HG03064 (cell line): ENCODE data around the gene KCND2.

Experiments
- ATAC-seq: cut with Tn5 transposase; IDR thresholded peaks from one replicate; pipeline ENCODE4 v1.9.1; 2021; ENCODE audit warnings: low read depth; ENCODE audit not compliant: unreplicated experiment

The KCND2 gene

DNA sequence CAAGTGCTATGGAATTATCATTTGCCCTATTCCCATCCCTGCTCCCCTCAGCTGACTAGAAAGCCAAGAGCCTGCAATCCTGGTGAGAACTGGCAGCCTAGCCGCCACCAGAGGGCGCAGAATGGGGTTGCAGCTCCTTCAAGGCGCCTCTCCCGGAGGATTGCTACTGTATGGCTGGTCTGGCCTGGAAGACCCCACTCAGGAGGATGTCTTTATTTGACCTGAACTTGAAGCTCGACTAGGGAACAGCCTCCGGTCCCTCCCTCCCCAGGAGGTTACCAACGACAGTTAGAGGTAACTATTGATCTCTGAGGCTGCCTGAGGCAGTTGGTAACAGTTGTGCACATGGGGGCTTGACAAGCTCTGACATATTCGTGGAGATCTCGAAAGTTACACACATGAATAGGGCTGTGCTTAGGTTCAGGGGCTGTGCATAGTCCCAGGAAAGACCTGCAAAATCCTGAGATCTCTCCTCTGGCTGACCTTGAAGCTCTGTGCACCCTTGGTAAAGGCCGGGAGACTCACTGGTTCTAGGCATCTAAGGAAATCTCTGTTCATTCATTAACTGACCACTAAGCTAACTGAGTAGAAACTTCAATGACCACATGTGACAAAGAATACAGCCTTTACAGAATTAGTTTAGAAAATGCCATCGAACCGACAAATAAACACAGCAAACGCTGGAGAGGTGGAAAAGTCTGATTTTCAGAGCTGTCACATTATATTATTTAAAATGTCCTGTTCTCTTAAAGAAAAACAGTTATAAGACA, 519.3 kb downstream of the KCND2 start:
- peak; percentile 87 for ATAC-seq

DNA sequence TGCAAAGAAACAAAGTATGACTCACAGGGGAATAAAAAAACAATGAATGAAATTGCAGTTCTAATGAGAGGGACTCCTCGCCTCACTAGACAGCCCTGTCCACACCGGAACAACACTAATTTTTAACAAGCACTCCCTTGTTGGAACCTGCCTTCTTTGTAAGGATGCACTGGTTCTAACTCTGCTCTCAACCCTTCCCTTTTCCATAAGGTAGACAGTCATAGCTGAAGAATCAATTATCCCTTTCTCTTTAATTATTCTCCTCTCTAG, 519.8 kb downstream of the KCND2 start:
- no peak for ATAC-seq

DNA sequence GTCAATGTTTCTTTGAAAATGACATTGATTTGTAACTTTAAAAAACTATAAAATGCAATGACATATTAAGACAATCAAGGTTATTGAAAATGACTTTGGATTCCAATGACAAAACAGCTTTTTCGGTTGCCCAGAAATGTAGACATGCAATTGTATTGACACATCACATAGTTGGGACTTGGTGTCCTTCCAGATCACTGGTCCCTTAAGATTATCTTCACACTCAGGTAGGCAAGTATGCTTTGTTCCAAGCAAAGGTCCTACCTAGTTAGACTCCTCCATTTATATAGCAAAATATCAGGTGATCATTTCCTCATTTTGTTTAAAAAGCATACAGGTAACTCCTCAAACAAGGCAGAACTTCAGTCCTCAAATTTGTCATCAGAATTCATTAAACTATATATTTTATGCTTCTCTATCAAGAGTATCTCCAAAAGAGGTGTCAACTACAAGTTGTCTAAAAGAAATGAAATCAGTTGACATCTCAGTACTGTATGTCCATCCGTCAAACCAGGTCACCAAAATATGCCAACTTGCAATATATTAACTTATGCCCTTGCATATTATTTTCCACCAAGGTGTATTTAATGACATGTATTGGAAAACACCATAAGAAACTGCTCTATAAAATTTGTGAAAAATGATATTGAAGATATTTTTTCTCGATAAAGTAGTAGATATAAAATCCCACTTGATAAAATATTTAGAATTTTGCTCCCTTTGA, 520.4 kb downstream of the KCND2 start:
- ATAC-seq: no peak

DNA sequence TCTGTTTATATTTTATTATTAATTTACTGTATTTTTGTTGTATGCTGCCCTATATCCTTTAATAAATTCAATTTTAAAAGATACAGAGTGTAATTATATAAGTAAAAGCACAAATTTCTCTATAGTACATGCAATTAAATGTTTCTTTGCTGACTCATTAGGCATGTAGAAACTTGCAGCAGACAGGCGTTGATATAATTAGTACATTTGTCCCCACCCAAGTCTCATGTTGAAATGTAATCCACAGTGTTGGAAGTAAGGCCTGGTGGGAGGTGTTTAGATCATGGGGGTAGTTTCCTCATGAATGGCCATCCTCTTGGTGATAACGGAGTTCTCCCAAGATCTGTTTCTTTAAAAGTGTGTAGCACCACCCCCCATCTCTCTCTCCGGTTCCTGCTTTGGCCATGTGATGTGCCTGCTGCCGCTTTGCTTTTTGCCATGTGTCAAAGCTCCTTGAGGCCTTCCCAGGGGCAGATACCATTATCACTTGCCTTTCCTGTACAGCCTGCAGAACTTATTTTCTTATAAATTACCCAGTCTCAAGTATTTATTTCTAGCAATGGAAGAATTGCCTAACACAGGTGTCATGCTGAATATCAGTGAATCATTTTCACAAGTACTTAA, 521.2 kb downstream of the KCND2 start:
- no peak for ATAC-seq

DNA sequence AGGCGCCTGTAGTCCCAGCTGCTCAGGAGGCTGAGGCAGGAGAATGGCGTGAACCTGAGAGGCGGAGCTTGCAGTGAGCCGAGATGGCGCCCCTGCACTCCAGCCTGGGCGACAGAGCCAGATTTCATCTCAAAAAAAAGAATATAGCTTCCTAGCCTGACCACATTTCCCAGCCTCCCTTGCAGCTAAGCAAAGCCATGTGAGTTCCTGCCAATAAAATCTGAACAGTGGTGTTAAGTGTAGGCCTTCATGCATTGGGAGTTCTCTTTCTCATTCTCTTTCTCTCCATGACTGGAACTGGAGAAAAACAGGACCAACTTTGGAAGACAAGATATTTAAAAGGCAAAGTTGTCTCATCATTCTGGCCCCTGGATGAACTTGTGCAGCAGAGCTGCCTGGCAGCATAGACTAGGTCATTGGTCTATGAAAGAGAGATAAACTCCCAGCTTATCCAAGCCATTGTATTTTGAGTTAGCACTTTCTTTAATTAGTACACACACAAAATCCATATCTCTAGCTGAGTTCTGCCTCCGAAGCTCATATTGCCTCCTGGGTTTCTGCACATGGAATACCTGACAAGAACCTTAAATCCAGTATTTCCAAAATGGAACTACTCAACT, 524.2 kb downstream of the KCND2 start:
- no peak for ATAC-seq

DNA sequence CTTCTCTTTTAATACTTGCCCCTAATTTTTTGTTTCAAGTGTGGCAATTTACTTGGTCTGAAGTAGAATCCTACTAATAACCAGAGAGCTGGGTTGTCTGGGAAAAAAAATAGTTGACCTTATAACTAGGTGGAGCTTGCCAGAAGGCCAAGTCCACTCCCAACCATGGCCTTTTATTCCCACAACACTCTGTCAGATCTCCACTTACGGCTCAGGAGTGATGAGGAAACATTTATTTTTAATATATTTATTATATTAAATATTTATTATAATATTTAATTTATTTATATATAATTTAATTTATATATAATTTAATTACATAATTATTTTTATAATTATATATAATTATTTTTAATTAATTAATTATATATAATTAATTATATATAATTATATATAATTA, 526.2 kb downstream of the KCND2 start:
- ATAC-seq: no peak
